Left ventricle myocardium inferior (tissue), 1 donor: ENCODE data around the gene SECTM1. TPM values are rescaled to one million over a fixed set of nuclear protein-coding genes. Genes with fewer than 3 reads are reported as not detected.
"Not testable (repeated sequence)": the region's sequence is repeated elsewhere in the genome, so short reads cannot be mapped to it uniquely, and the experiment has no call there.

Experiments
- DNase-seq: peaks from one replicate; pipeline ENCODE4 v3.0.0-alpha.2; 2020
- H3K27ac ChIP-seq: fragments of 200-600 bp; replicated peaks from 2 replicates; pipeline ENCODE4 v1.8.0; 2021
- H3K27me3 ChIP-seq: fragments of 200-600 bp; 2 replicates; pipeline ENCODE4 v1.8.0; 2021; ENCODE audit warnings: low read depth
- H3K36me3 ChIP-seq: fragments of 200-600 bp; 2 replicates; pipeline ENCODE4 v1.8.0; 2021
- H3K4me1 ChIP-seq: fragments of 200-600 bp; 2 replicates; pipeline ENCODE4 v1.8.0; 2021
- H3K4me3 ChIP-seq: fragments of 200-600 bp; 2 replicates; pipeline ENCODE4 v1.8.0; 2021; ENCODE audit warnings: mild to moderate bottlenecking, moderate library complexity
- H3K9me3 ChIP-seq: fragments of 200-600 bp; replicated peaks from 2 replicates; pipeline ENCODE4 v1.8.0; 2021
- CTCF ChIP-seq: fragments of 200-600 bp; IDR thresholded peaks from 2 replicates; pipeline ENCODE4 v1.8.0; 2021; ENCODE audit warnings: antibody characterized with exemption, mild to moderate bottlenecking, borderline replicate concordance
- intact Hi-C: fragments of 100-400 bp; cut with micrococcal nuclease; formaldehyde crosslinking; loops from one replicate; pipeline ENCODE4 v1.11.0; 2022
- total RNA-seq: library from RNA; stranded (reverse); fragmentation: NEBNext Ultra II Directional; extraction: Animal tissue kit (Norgen Biotek cat#: 25700); gene quantifications from one replicate; pipeline ENCODE4 v1.2.1, GENCODE V29; 2021
- donor health status: DM: no; HTN: yes; CAD: no; lungs with severe emphysema.

SECTM1 gene
- total RNA-seq, 1 donor from 2014 or later = 3.9 TPM

GRCh38 chr17:82348866-82349265, 15.3 kb upstream of the SECTM1 start:
- intact Hi-C loops = no loop called here
- Histone ChIP-seq H3K27me3 (peaks cover 14% of the 10 kb centered on the region), H3K27ac (no peak overlapping the region), H3K4me1 (peaks cover 6% of the 10 kb centered on the region), H3K4me3 (no peak overlapping the region), H3K36me3 (no peaks in the 10 kb centered on the region), H3K9me3 (no peaks in the 10 kb centered on the region)
- no peak for DNase-seq
- TF ChIP-seq CTCF = no peak

GRCh38 chr17:82348434-82348833, 14.9 kb upstream of the SECTM1 start:
- no peak for DNase-seq

DNA sequence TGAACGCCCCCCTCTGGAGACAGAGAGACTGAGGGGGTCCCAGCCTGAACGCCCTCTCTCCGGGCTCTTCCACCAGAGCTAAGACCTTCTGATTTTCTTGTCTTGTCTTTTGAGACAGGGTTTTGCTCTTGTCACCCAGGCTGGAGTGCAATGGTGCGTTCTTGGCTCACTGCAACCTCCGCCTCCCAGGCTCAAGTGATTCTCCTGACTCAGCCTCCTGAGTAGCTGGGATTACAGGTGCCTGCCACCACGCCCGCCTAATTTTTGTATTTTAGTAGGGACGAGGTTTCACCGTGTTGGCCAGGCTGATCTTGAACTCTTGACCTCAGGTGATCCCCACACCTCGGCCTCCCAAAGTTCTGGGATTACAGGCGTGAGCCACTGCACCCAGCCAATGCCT, 14.4 kb upstream of the SECTM1 start:
- H3K36me3 ChIP-seq, intact Hi-C loops, H3K27ac ChIP-seq, H3K4me1 ChIP-seq, H3K9me3 ChIP-seq, DNase-seq, H3K4me3 ChIP-seq: not testable (repeated sequence)
- H3K27me3 ChIP-seq = peaks cover 15% of the 10 kb centered on the region

More at GRCh38 chr17:82348434-82348833, 14.9 kb upstream of the SECTM1 start:
- Histone ChIP-seq H3K27me3 (peaks cover 15% of the 10 kb centered on the region), H3K27ac (no peak overlapping the region), H3K4me3 (no peak overlapping the region), H3K9me3 (no peaks in the 10 kb centered on the region), H3K4me1 (peaks cover 6% of the 10 kb centered on the region), H3K36me3 (no peaks in the 10 kb centered on the region)
- intact Hi-C loops = no loop called here
- no peak for TF ChIP-seq CTCF

- no peaks in the 10 kb centered on the region for H3K9me3 ChIP-seq
- no peak overlapping the region for H3K27ac ChIP-seq
- intact Hi-C loops = no loop called here
- H3K27me3 ChIP-seq = peaks cover 15% of the 10 kb centered on the region
- no peak for DNase-seq
- H3K4me1 ChIP-seq = peaks cover 6% of the 10 kb centered on the region
- no peaks in the 10 kb centered on the region for H3K36me3 ChIP-seq
- no peak overlapping the region for H3K4me3 ChIP-seq
- no peak for TF ChIP-seq CTCF
Observed at GRCh38 chr17:82346342-82347300, 13.1 kb upstream of the SECTM1 start.

- no peak for TF ChIP-seq CTCF
- H3K4me1 ChIP-seq = peaks cover 6% of the 10 kb centered on the region
- intact Hi-C loops = no loop called here
Observed at GRCh38 chr17:82345151-82345976, 11.8 kb upstream of the SECTM1 start.

More at GRCh38 chr17:82345151-82345976, 11.8 kb upstream of the SECTM1 start:
- H3K27ac ChIP-seq = no peak overlapping the region
- H3K9me3 ChIP-seq = no peaks in the 10 kb centered on the region
- no peak overlapping the region for H3K4me3 ChIP-seq
- peaks cover 15% of the 10 kb centered on the region for H3K27me3 ChIP-seq
- H3K36me3 ChIP-seq = no peaks in the 10 kb centered on the region
- DNase-seq = no peak
